ENCODE data around the gene WWOX.
"Not testable (repeated sequence)": the region's sequence is repeated elsewhere in the genome, so short reads cannot be mapped to it uniquely, and the experiment has no call there.

WWOX gene

GRCh38 chr16:78583441-78583840 lies 484.0 kb downstream of the WWOX start:
- no peak for DNase-seq (ENCODE audit: insufficient read length, low spot score)
- no peak for FAIRE-seq

GRCh38 chr16:78584213-78584860 lies 484.9 kb downstream of the WWOX start:
- DNase-seq (ENCODE audit: insufficient read length, low spot score) = no peak
- FAIRE-seq = no peak

- no peak for DNase-seq (ENCODE audit: insufficient read length, low spot score)
- FAIRE-seq = no peak
Measured at GRCh38 chr16:78584991-78585390, 485.5 kb downstream of the WWOX start.

- DNase-seq (ENCODE audit: insufficient read length, low spot score) (no peak), FAIRE-seq (no peak)
Measured at GRCh38 chr16:78589331-78589730, 489.9 kb downstream of the WWOX start.

- DNase-seq (ENCODE audit: insufficient read length, low spot score) (no peak), FAIRE-seq (no peak)
Measured at GRCh38 chr16:78591682-78592103, 492.2 kb downstream of the WWOX start.

GRCh38 chr16:78592111-78592510 lies 492.7 kb downstream of the WWOX start:
- no peak for DNase-seq (ENCODE audit: insufficient read length, low spot score)
- no peak for FAIRE-seq

- DNase-seq (ENCODE audit: insufficient read length, low spot score) (no peak), FAIRE-seq (no peak)
Measured at GRCh38 chr16:78593352-78593751, 493.9 kb downstream of the WWOX start.

GRCh38 chr16:78594191-78594590 lies 494.7 kb downstream of the WWOX start:
- FAIRE-seq (no peak), DNase-seq (ENCODE audit: insufficient read length, low spot score) (no peak)

- FAIRE-seq (no peak), DNase-seq (ENCODE audit: insufficient read length, low spot score) (no peak)
Measured at GRCh38 chr16:78596348-78596995, 497.0 kb downstream of the WWOX start.

GRCh38 chr16:78596996-78597422 lies 497.6 kb downstream of the WWOX start:
- DNase-seq (ENCODE audit: insufficient read length, low spot score) = no peak
- FAIRE-seq = no peak

- FAIRE-seq (no peak), DNase-seq (ENCODE audit: insufficient read length, low spot score) (no peak)
Measured at GRCh38 chr16:78597809-78598570, 498.5 kb downstream of the WWOX start.

GRCh38 chr16:78599271-78599670 lies 499.8 kb downstream of the WWOX start:
- no peak for DNase-seq (ENCODE audit: insufficient read length, low spot score)
- no peak for FAIRE-seq

GRCh38 chr16:78604423-78605062 lies 505.1 kb downstream of the WWOX start:
- DNase-seq (ENCODE audit: insufficient read length, low spot score); FAIRE-seq: not testable (repeated sequence)

GRCh38 chr16:78605548-78606101 lies 506.2 kb downstream of the WWOX start:
- FAIRE-seq (no peak), DNase-seq (ENCODE audit: insufficient read length, low spot score) (no peak)

GRCh38 chr16:78606545-78606944 lies 507.1 kb downstream of the WWOX start:
- DNase-seq (ENCODE audit: insufficient read length, low spot score) = no peak
- FAIRE-seq = no peak

GRCh38 chr16:78607022-78607421 lies 507.6 kb downstream of the WWOX start:
- FAIRE-seq (no peak), DNase-seq (ENCODE audit: insufficient read length, low spot score) (no peak)

GRCh38 chr16:78607465-78607864 lies 508.0 kb downstream of the WWOX start:
- DNase-seq (ENCODE audit: insufficient read length, low spot score) (no peak), FAIRE-seq (no peak)

GRCh38 chr16:78608305-78608776 lies 508.9 kb downstream of the WWOX start:
- DNase-seq (ENCODE audit: insufficient read length, low spot score) = no peak
- FAIRE-seq = no peak

- DNase-seq (ENCODE audit: insufficient read length, low spot score) (no peak), FAIRE-seq (no peak)
Measured at GRCh38 chr16:78609402-78610274, 510.2 kb downstream of the WWOX start.

- FAIRE-seq (no peak), DNase-seq (ENCODE audit: insufficient read length, low spot score) (no peak)
Measured at GRCh38 chr16:78611318-78611717, 511.9 kb downstream of the WWOX start.

All from HTR-8/SVneo (cell line).